CD4-positive, alpha-beta T cell treated with Interleukin-15 for 4 hours (primary cell): ENCODE measurements around the gene IGF2.

Experiments used
- DNase-seq: peaks from one replicate; pipeline ENCODE4 v3.0.0-alpha.2; 2020; ENCODE audit warnings: low spot score

The IGF2 gene

DNA sequence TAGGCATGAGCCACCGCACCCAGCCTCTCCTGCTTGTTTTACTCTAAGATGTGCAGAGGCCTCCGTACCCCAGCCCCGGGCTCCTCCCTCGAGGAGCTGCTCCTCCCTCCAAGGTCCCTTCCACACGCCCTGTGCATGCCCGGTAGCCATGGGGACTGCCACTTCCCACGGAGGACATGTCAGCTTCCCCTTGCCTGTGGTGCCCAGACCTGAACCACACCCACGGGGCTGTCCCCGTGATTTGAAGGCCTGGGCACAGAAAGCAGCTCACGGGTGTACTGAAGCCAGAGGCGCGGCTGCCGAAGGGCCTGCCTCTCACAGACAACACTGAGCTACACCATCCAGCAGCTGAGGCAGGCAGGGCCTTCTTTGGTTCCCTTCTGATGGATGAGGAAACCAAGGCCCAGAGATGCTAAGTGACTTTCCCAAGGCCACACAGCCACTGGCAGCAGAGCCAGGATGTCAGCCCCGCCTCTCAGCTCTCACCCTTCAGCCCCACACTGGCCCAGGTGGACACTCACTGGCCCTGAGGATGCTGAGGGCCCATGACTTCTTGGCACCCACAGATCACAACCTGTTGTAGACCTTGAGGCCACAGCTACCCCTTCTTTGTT, 14.5 kb upstream of the IGF2 start:
- no peak for DNase-seq

DNA sequence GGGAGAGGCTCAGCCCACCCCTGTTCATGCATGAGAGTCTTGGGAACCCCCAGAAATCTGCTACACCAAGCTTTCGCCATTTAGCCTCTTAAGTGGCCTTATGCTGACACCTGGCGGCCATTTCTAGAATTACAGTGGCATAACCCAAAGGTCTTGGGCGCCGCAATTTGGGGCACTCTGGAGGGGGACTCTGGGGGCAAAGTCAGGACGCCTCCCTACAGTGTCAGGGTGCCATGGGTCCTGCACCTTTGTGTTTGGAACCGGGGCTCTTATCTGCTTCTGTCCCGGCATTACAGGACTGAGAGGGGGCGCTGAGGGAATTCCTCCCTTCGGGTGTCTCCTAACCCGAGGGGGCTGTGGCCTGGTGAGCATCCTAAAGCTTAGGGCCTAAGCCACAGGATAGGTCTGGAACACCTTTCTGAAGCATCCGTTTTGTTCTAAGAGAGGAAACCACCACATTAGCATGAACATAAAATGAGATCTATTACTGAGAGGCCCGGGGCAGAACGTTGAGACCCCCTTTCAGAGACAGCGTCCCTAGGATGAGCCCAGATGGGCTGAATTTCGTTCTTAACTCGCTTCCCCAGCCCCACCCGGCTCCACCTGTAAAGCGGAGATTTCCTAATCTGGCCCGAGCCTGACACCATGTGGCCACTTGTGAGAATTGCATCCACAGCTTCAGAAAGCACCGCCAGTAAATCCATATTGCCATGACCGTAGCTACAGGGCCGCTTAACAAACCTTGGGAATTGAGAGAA, 12.5 kb upstream of the IGF2 start:
- DNase-seq, result peak; percentile 79

DNA sequence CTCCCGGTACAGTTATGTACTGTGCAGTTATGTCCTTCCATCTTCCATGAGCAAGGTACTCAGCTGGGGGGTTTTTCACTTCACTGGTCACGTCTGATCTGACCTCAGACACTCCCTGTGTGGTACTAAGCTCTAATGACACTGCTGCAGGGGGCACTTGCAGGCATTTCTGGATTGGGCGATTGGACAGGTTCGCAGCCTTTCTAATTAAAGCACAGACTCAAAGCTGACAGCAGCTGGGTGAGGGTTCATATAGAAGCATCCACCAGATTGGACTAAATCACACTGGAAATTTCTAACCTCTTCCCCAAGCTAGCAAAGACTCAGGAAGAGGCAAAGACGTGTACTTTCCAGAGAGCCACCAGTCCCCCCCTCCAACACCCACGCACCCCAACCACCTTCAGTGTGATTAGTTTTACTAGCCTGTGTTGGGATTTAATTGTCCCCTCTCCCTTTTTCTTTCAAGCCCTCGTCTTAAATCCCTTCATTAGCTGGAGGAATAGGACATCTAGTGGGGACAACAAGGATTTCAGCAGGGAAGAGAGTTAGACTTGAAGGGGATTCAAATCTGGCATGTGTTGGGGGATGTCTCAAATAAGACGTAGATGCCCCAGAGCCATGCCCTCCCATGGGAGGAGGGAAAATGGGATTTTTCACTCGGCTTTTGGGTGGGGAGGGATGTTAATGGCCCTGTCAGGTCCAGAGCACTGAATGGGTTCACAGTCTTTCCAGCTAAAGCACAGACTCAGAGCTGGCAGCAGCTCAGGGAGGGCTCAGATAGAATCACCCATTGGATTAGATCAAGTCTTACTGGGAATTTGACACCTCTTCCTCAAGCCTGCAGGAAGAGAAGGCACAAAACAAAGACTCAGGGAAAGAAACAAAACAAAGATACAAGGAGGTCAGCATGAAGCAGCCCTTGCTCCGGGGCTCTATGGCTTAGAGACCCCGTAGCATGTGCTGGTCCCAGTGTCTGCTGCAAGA, 11.0 kb upstream of the IGF2 start:
- DNase-seq, result no peak

DNA sequence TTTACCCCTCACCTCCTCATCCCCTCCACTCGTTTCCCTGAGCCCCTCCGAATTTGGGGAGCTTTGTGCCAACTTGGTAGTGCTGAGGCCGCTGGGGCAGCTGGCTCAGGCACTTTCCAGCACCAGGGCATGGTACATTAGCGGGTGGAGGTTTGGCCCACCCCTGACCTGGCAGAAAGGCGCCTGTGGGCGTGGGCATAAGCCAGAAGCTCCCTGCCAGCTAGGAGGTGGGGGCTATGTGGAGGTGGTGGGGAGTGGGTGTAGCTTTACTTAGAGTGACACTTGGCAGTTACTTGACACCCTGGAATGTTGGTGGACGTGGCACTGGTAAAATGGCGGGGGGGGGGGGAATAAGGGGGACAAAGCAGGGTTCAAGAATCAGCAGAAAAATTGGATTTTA, 10.3 kb upstream of the IGF2 start:
- DNase-seq, result no peak

DNA sequence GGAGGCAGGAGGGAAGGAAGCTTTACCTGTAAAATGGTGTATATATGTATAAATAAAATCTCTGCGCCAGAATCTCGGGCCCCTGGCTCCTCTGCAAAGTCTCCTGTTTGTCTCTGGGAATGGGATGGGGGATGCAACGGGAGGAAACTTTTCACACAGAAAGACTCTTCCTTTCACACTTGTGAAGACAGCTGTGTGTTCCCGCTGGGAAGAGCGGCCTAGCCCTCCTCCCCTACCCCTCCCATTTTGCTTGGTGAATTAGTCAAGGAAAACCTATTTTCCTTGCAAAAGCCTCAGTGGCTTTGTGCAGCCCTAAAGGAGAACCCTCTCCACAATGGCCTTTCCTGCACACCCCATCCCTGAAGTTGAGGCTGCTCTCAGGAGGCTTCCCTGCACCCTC, 9.4 kb upstream of the IGF2 start:
- no peak for DNase-seq

DNA sequence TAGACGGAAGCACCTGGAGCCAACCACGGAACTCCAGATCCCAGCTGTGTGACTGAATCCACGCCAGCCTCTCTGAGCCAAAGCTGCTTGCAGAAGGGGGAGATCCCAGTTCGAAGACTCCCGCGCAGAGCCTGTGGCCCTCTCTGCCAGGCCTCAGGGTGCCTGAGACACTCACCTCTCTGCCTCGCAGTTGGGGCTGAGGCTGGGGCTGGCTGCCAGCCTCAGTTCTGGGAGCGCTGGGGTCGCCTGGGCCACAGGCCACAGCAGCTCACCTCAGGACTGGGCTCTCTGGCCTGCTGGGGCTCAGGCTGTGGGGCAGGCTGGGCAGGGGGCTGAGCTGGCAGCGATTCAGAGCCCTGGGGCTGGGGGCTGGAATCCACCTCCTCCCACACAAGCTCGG, 8.2 kb upstream of the IGF2 start:
- no peak for DNase-seq

DNA sequence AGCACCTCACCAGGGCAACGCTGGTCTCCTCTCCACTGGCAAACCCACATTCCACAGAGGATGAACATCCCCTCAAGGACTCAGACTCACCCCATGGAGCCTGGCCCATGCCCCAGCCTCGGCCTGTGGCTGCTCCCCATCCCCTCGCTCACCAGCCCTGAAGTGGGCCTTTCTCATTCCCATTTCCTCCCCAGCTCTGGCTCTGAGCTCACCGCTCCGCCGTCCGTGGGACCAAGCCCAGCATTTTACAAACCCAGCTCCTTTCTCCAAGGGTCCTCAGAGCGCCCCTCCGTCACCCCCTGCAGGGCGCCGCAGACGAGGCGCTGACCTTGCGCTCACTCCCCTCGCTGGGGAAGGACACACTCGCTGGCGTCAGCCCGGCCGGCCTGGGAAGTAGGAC, 6.9 kb upstream of the IGF2 start:
- DNase-seq, result no peak

DNA sequence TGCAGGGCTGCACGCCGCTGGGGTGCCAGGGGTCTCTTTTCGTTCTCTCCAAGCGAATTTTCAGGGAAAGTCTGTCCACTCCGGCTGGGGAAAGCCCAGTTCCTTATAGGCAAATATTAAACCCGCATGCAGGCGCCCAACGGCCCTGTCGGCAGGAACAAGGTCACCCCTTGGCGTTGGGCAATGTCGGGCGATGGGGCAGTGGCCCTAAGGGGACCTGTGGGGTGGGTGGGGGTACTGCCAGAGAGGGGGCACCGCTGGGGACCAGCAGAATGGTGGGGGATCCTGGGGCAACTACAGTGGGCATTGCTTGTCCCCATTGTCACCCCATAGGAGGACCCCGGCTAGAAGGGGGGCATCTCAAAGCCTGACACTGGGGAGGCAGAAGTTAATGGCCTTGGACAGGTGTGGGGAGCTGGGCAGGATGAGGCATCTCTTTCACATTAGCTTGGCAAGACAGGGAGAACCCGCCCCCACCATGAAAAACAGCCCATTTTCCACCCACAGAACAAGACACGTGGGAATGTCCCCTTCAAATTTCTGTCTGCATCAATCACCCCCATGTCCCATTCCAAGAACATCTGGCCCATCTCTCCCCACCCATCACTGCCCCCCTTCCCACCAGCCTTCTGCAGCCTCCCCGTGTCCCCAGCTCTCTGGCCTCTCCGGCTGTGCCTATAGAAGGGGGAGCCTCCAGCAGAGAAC, 5.5 kb upstream of the IGF2 start:
- DNase-seq, result no peak

DNA sequence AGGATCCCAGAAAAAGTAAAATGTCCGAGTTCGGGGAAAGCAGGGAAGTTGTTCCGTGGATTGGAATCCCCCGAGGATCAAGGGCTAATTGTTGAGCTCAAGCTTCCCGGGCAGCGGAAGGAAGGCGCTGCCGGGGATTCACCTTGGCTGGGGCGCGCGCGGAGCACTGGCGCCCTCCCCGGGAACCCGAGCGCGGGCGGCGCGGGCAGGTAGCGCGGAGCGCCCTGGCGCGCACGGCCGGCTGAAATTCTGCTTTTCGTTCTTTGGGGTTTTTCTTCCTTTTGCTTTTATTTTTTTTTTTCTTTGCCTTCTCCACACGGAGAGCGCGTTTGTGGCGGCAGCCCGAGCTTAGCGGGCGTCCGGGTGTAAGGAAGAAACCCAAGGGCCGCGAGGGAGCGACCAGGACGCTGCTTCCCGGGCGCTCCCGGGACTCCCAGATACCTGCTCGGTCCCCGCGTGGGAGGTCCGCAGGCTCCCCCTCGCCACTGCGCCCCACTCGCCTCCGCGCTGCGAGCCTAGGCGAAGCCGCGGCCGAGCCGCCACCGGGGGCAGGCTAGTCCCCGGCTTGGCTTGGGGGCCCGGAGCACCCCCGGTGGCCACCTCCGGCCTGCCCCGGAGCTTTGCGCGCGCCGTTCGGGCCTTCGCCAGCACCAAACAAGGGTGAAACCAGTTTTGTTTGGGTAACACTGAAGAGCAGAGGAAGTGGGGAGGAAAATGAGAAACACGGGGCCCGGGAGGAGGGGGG, 4.8 kb upstream of the IGF2 start:
- DNase-seq, result no peak

DNA sequence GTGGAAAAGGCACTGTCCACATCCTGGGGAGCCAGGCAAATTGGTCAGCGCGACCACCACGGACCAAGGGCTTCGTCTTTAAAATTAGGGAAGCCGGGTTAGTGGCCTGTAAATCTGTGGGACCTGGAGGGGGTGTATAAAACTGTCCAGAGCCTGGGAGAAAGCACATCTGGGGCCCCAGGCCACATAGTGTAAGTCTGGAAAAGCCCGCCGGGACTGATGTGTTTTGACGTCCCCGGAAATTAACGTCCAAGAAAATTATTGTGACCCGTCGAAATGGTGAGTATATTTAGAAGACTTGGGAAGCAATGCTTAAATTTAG, 4.2 kb upstream of the IGF2 start:
- DNase-seq, result no peak

DNA sequence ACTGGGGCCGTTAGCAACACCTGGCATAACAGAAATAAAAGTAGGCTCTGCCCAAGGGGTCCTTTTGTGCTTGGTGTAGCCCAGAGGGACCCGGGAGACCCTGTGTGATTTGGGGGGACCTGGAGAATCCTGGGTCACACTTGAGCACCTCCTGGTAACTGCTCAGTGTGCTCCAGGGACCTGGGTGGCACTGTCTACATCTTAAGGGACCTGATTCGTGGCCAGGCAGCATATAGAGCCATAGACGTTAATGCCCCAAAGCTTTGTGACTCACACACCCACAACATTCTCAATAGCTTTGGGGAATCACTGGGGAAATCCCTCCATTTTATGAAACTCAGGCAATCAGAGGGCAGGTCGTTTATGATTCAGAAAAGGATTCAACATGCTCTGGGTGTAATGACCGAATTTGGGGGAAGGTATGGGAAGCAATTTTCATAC, 3.6 kb upstream of the IGF2 start:
- no peak for DNase-seq

DNA sequence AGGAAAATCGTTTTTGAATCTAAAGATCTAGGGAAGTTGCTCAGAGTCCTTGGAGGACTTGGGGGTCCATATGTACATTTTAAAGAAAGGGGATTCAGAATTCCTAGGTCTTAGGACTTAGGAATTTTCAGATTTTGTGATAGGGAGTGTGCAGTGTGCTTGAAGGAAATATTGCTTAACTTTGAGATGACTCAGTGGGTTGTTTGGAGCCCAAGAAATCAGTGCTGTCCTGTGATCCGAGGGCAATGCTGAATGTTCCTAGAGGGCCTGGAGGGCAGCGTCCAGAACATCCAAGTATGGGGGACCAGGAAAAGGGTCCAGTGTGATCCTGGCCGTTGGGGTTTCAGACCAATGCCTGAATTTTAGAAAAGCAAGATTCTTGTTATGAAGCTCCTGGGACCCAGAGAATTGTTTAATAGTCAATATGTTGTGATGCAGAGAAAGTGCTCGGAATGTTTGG, 3.1 kb upstream of the IGF2 start:
- DNase-seq, result no peak

DNA sequence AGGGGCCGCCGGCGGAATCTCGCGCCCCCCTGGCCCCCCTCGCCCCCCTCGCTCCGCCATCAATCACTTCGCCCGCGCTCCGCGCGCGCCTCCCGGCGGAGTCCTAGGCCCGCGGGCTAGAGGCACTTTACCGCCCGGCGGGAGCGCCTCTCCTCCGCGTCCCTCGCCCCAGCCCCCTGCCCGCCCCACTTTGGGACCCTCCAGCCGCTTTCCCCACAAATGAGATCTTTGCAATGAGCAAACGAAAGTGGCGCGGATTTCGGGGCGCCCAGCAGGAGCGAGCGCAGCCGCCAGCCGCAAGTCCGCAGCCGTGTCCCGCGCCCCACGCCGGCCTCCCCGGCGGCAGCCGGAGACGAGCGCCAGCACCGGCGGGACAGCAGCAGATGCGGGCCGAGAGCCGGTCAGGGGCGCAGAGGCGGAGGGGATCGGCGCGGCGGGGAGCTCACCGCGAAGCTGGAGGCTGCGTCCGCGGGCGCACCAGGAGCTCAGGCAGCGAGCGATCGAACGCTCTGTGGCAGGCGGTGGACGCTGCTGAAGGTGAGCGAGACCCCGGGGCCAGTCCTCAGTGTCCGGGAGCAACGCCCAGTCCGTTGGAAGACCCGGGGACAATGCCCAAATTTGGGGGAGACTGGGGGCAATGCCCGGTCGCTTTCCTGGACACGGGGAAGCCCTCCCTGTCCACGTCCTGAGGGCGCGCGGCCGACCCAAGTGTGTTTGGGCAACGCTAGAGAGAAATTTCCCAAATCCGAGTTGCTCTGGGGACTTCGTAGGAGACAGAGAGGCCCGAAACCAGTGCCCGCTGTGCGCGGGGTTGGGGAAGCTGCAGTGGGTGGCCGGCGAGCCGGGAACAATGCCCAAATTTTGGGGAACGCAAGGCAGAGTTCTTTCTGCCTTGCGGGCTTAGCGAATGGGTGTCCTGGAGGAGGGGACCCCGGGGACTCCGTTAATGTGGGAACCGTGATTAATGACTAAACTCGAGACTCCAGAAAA, 1.5 kb upstream of the IGF2 start:
- DNase-seq, result no peak

DNA sequence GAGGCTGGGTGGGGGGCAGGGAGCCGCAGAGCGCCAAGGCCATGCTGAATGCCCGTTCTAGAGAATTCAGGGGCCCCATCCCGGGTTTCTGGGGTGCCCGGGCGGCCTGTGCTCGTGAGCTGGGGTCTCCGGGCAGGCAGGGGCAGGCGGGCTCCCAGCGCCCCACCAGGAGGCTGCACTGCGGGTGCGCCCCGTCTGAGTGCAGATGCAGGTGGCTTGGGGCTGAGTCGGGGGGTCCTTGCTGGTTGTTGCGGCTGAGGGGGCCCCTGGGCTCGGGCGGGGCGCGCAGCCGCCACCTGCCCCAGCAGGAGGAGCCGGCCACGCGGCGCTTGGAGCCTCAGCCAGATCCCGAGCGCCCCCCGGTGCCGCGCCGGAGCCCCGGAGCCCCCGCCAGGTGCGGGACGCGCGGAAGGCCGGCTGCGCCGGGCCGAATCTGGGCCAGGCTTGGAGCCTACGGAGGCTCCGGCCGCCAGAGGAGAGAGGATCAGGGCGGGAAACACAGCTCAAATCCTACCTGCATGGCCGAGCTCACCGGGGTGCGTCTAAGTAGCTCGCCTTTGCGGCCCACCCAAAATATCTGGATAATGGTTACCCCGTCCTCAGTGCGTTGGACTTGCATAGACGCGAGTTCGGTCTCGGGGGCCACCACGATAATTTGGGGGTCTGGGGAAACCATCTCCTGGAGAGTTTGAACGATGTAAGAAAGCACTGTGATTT, 590 bp upstream of the IGF2 start:
- DNase-seq, result no peak

DNA sequence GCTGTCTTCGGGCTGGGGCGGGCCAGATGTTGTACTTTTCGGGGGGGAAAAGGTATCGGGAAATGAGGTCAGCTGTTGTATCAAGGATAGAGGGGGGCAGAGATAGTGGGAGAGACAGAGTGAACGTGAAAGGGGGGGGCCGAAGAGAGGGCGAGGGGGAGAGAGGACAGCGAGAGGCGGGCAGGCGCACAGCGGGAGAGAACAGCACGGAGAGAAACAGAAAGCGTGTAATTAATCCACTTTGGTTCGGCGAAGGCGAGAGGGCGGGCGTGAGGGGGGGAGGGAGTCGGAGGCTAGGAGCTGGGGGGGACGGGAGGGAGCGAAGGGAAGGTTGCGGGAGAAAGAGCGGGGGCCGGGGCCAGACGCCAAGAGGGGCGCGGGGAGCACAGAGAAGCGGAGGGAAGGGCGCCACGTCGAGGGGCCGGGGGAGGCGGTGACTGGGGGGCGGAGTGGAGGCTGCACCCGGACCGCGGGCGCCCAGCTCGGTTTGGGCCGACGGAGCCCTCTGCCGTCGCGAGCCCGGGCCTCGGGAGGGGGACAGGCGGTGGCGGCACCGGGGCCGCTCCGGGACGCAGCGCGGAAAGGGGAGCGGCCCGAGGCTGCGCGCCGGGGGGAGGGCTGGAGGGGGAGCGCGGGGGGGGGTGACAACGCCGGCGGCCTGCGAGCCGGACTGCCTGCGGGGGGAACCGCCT, 612 bp downstream of the IGF2 start:
- no peak for DNase-seq

DNA sequence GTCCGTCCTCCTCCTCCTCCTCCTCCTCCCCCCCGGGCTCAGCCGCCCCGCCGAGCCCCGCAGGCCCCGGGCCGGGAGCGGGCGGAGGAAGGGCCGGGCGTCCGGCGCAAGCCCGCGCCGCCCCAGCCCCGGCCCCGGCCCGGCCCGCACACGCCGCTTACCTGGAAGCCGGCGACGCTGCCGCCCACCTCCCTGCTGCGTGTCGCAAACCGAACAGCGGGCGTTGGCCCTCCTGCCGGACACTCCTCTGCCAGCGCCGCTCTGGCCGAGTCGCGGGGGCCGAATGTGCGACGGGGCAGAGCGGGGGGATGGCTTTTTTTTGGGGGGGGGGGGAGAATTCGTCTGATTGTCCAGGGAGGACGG, 1.1 kb downstream of the IGF2 start:
- no peak for DNase-seq

DNA sequence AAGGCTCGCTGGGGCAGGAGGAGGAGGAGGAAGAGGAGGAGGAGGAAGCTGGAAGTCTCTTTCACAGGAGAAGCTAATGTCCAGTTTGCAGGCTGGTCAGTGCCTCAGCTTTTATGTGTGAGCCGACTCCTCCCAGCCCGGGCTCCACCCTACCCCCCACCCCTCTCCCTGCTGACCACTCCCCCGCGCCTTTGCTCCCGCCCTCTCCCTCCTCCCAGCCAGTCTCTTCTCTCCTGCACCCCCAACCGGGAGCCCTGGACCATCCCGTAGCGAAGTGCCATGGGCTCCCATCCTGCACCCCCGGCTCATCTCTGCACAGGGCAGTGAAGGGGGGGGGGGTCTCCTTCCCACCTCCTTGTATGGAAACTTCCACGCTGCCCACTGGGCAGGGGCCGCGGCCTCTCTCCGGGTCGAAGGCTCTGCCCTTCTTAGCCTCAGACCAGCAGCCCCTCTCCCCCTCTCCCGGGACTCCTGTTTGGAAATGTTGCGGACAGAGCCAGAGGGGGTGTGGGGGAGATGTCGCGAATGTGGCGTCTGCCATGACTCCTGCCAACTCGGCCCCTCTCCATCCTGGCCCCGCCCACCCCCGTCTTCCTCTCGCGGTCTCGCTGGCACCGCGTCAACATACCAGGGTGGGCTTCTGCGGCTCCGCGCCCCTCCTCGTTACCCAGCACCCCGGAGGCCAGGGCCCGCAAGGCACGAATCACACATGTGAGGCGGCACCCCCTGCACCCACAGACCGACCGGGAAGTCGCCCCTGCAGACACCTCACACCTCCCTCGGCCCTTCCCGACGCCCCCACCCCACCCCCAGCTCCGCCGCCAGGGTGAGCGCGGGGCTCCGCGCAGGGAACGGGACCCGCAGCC, 1.8 kb downstream of the IGF2 start:
- DNase-seq, result no peak

DNA sequence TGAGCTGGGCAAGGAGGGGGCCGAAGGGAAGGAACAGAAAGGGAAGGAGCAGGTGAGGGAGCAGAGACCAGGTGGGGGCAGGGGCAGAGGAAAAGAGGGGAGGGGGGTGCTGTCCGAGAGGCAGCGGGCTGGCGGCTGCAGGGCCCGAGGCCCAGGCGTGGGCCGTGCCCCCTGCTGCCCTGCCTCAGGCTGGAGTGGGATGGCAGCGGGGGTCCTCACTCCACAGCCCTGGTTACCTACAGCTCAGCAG, 2.3 kb downstream of the IGF2 start:
- DNase-seq, result no peak
